Pulmonary artery endothelial cell (primary cell): ENCODE results near the gene POLR1G. TPM values are rescaled to one million over a fixed set of nuclear protein-coding genes. Genes with fewer than 3 reads are reported as not detected.

Experiments used
- DNase-seq: peaks from one replicate; pipeline ENCODE4 v3.0.0-alpha.2; 2011; ENCODE audit warnings: low read depth, low spot score
- total RNA-seq: library from RNA; depleted of rRNA; stranded (reverse); fragments of >200 nt; gene quantifications from 2 replicates; pipeline ENCODE4 v1.2.3, GENCODE V29; 2014

The POLR1G gene
- total RNA-seq, 1 donor from 2014 or later: 30.1 TPM

DNA sequence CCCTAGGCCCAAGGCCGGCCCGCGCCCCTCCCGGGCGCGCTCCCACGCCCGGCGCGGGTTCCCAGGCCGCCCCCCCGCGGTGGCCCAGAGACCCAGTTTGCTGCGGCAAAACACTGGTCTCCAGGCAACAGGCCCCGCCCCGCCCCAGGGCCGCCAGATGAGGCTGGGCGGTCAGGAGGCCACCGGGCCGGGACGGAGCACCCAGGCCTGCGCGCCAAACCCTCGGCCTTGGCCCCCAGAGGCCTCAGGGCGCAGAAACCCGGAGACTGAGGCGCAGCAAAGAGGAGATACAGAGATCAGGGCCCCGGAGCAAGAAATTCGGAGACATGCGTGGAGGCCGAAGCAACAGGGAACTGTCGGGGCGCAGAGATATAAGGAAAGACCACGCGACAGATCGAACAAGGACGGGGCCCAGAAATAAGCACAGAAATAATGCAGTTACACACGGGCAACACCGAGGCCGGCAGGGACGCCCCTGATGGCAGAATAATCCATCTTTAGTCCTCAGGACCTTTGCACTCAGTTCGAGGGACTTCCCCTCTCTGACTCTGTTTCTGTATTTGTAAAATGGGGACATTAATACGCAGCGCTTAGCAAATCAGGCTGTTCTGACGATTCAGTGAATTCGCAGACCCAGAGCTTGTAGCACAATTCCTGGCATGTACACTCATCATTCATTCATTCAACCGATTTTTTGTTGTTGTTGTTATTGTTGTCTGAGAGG, 38.0 kb downstream of the POLR1G start:
- DNase-seq: no peak

DNA sequence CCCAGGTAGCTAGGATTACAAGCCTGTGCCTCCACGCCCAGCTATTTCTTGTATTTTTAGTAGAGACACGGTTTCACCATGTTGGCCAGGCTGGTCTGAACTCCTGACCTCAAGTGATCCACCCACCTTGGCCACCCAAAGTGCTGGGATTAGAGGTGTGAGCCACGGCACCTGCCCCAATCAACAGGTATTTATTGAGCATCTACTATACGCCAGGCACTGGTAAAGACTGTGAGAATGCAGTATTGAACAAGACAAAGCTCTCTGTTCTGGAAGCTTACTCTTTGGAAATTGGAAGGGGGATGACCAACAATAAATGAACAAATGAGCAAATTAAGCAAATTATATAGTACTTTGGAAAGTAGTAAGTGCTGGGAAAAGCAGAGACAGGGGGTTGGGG, 38.7 kb downstream of the POLR1G start:
- DNase-seq: no peak

DNA sequence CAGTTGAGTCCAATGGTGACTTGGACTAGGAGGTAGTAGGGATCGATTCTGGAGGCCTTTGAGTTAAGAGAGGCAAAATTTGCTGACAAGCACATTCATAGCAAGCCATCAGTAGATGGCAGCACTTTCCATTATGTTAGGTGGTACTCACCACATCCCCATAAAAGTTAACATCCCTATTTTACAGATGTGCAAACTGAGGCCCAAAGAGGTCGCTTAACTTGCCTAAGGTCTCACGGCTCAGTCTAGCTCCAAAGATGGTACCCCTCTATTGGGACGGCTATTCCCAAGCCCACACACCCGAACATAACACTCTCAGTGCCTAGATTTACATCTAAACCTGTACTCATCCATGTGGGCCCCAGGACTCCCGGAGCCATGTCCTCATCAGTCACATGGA, 39.9 kb downstream of the POLR1G start:
- DNase-seq: no peak

DNA sequence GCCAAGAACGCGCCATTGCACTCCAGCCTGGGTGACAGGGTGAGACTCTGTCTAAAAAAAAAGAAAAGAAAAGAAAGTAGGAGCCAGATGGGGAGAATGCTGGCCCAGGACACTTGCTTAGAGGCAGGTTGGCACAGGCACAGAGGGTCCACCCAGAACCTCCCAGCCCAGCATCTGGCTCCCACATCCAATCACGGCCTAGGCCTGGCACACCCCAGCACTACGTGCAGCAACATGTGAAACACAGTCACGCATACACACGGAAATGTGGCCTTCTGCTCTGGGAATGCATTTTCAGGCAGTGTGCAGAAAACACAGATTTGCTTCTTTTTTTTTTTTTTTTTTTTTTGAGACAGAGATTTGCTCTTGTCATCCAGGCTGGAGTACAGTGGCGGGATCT, 40.5 kb downstream of the POLR1G start:
- no peak for DNase-seq

DNA sequence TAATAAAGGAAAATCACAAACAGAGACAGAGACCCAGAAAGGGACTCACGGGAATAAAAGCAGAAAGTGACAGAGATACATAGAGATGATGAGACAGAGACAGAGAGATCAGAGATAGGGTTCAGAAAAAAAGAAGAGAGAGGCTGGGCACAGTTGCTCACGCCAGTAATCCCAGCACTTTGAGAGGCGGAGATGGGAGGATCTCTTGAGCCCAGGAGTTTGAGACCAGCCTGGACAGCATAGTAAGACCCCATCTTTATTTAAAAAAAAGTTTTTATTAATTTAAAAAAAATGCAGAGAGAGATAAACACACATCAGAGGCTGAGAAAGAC, 41.9 kb downstream of the POLR1G start:
- no peak for DNase-seq

DNA sequence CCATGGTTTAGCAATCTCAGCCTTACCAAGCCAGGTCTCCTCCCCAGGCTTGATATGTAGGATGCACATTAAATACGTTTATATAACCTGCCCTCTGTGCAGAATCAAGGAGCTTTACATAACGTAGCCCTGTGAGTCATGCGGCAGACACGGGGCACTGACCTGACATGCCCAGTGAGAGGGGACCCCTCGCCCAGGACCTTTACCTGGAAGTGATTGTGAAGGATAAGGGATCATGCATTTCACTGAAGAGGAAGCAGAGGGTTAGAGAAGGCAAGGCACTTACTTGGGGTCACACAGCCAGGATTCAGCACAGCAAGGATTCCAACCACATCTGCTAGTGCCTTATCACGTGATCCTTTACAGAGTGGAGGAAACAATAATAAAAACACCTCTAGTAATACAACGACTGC, 42.4 kb downstream of the POLR1G start:
- DNase-seq: no peak

DNA sequence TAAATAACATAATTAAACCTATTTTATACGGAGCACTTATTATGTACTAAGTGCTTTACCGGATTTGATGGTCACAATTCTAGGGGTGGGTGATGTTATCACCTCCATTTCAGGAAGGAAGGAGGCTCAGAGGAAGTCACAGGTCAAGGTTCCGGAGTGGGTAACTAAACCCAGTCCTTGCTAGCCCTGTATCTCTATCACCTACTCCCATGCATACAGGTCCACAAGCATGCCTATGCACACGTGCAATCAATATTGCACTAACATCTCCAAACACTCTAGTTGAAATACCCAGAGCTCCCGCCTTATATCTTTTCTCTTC, 43.5 kb downstream of the POLR1G start:
- DNase-seq: no peak

DNA sequence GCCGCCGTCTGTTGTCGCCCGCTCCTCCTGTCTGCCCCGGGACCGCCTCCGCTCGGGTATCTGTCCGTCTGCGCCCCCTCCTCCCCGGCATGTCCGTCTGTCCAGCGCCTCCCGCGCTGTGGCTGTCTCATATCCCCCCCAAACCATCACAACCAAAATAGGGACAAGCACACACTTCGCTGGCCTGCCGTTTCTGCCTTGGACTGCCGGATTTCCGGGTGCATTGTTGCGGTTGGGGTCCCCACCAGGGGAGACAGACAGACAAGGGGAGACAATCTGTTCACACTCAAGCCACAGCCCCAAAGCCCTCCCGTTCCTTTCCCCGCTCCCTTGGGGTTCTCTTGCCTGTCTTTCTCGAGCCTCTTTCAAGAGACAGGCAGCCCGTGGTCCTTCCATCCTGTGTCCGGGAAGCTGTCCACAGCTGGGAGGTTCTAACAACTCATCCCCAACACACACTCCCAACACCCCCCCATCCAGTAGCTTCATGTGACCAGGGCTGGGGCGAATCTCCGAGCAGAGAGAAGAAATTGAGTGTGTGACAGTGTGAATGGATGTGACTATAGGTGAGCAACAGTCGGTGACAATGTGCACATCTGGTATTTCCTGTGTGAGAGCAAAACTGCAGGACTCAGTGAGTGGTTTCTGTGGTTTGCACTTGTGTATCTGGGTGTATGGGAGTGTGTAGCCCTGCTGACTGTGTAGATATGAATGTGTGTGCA, 44.8 kb downstream of the POLR1G start:
- DNase-seq: no peak

DNA sequence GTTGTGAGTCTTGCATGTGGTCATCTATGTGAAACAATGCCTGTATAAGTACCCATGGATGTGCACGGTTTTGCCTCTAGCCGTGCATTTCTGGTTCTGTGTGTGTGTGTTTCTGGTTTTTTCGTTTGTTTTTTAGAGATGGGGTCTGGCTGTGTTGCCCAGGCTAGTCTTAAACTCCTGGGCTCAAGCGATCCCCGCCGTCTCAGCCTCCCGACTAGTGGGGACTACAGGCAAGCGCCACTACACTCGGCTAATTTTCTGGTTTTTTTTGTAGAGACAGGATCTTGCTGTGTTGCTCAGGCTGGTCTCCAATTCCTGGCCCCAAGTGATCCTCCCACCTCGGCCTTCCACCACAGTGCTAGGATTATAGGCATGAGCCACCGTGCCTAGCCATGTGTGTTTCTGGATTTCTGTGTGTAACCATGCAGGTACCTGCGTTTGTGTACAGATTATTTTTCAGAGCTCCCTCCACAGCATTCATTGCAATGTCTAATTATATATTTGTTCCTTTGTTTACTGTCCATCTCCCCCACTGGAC, 45.5 kb downstream of the POLR1G start:
- DNase-seq: no peak

DNA sequence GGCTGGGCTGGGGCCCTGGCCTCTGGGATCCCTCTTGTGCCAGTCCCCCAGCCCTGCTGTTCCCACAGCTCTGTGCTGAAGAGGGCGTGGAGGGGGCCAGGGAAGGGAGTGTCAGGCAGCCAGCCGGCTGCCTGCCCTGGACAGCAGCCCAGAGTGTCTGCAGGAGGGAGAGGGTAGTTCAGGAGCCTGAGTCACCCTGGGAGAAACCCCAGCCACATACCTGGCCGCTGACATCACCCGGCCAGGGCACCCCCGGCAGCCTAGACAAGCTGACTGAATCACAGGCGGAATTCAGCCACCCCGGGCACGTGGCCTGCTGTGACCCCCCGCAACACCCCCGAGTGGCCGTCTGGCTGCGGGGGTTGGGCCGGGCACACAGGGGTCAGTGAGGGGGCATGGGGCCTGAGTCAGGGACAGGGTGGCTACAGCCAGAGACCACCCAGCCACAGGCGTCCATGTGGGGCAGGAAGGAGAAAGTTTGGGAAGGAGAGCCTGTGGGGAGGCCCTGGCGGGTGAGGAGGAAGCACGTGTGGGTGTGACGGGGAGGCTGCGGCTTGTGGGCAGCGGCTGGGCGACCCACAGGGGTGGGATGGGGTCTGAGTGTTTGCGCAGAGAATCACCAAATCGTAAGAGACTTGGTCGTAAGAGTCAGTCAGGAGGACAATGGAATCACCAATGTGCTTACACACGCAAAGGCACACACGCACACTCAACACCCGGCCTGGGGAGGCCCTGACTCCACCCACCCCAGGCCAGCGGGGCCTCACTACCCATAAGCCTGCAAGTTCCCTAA, 49.5 kb downstream of the POLR1G start:
- DNase-seq: peak; percentile 96

DNA sequence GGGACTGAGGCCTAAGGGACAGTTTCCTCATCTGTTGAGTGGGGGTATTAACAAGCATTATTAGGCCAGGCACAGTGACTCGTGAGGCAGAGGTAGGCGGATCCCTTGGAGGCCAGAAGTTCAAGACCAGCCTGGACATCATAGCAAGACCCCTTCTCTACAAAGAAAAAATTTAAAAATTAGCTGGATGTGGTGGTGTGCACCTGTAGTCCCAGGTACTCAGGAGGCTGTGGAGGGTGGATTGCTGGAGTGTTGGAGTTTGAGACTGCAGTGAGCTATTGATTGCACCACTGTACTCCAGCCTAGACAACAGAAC, 50.0 kb downstream of the POLR1G start:
- no peak for DNase-seq

DNA sequence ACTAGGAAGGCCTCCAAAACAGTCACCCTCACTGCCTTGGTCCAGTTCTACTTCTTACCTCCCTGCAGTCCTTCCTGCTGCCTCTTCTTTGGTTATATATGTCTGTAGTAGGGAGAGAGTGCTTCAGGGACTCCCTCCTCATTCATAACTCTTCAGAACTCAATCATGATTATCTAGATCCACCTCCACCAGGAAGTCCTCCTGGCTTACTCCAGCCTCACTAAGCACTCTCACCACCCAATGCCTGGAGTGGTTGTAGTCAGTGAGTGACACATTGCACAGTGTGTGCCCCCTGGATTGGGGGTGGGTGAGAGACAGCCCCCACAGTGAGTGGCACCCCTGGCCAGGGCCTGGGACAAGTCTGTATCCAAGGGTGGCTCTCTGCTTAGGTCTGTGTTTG, 51.3 kb downstream of the POLR1G start:
- no peak for DNase-seq

Other genes starting within 250 kb of the POLR1G start
- gene NKPD1, start 245.7 kb upstream of the POLR1G start, total RNA-seq: 0.11 and 0.13 TPM in 2 replicates
- 8.0 and 17.2 TPM in 2 replicates for gene TRAPPC6A, start 228.4 kb upstream of the POLR1G start, total RNA-seq
- gene BLOC1S3, start 227.9 kb upstream of the POLR1G start, total RNA-seq: 3.5 and 4.2 TPM in 2 replicates
- gene EXOC3L2, start 161.2 kb upstream of the POLR1G start, total RNA-seq: 0.63 and 1.6 TPM in 2 replicates
- 9.5 and 10.7 TPM in 2 replicates for gene MARK4, start 155.4 kb upstream of the POLR1G start, total RNA-seq
- not detected in 2 replicates for gene CKM, start 83.8 kb upstream of the POLR1G start, total RNA-seq
- 0.07 TPM in 2 replicates for gene KLC3, start 65.9 kb upstream of the POLR1G start, total RNA-seq
- 32.6 and 39.4 TPM in 2 replicates for gene ERCC2, start 36.1 kb upstream of the POLR1G start, total RNA-seq
- gene PPP1R13L, start 1.6 kb upstream of the POLR1G start, total RNA-seq: 8.2 and 8.6 TPM in 2 replicates
- 86.3 and 157 TPM in 2 replicates for gene ERCC1, start 17.3 kb downstream of the POLR1G start, total RNA-seq
- gene FOSB, start 61.4 kb downstream of the POLR1G start, total RNA-seq: 0.33 and 1.9 TPM in 2 replicates
- gene RTN2, start 90.4 kb downstream of the POLR1G start, total RNA-seq: 4.1 and 8.7 TPM in 2 replicates
- 0.92 and 3.0 TPM in 2 replicates for gene PPM1N, start 91.8 kb downstream of the POLR1G start, total RNA-seq
- 140 and 189 TPM in 2 replicates for gene VASP, start 100.8 kb downstream of the POLR1G start, total RNA-seq
- 6.0 and 9.7 TPM in 2 replicates for gene OPA3, start 178.2 kb downstream of the POLR1G start, total RNA-seq
- gene GPR4, start 195.6 kb downstream of the POLR1G start, total RNA-seq: 4.0 and 5.7 TPM in 2 replicates
- 22.2 and 35.6 TPM in 2 replicates for gene EML2, start 232.8 kb downstream of the POLR1G start, total RNA-seq